Measurements from ENCODE around the gene MRPL49. TPM values are rescaled to one million over a fixed set of nuclear protein-coding genes. Genes with fewer than 3 reads are reported as not detected.

Gene MRPL49
- total and polyA plus RNA-seq, 9 of the 15 experiments (the other 6 are each of a cell fraction or from before 2014, with no cell fraction given) = 74.3 to 132 (median 91.2) TPM

GRCh38 chr11:65133724-65134123 lies 11.6 kb downstream of the MRPL49 start:
- no TSS peak for BruUV-seq (replicated peaks)
- H3K9ac ChIP-seq (ENCODE audit: insufficient read depth in 1 of 2, low read depth in 2 of 2, low read length in 2 of 2) = peak overlapping the region; percentile 98 to 99
- H3K36me3 ChIP-seq (ENCODE audit: control insufficient read depth, insufficient read depth, low read length) = peaks cover 43% of the 10 kb centered on the region
- no peaks in the 10 kb centered on the region; a peak in 1 of 5 replicates for H3K27me3 ChIP-seq (ENCODE audit: control insufficient read depth in 2 of 2, insufficient read depth in 2 of 2, low read length in 2 of 2)
- DNase-seq (ENCODE audit: extremely low read depth in 1 of 4, low spot score in 3 of 4) (no peak), FAIRE-seq (peak; percentile 6), ATAC-seq (no peak)
- H3K27ac ChIP-seq (ENCODE audit: extremely low read depth, low read depth, low read length) = peak overlapping the region; percentile 98
- peak overlapping the region; percentile 98 for H3K4me2 ChIP-seq (ENCODE audit: insufficient read depth, low read length)
- peaks cover 8% of the 10 kb centered on the region; the same call in 1 of the 2 replicates for H4K20me1 ChIP-seq (replicated peaks; ENCODE audit: control insufficient read depth, insufficient read depth, low read length)
- TF ChIP-seq ELF1 (tag; IDR thresholded peaks at IDR 0.05) = no peak
- TF ChIP-seq, protein P1, sequence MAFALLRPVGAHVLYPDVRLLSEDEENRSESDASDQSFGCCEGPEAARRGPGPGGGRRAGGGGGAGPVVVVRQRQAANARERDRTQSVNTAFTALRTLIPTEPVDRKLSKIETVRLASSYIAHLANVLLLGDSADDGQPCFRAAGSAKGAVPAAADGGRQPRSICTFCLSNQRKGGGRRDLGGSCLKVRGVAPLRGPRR (CRISPR knock-in tag; IDR thresholded peaks at IDR 0.05) = 0 out of 2 replicates have a peak, but pooled peaks have one; percentile 56
- TF ChIP-seq MCM5 (IDR thresholded peaks at IDR 0.05; ENCODE audit: low read depth) = no peak
- no peak for TF ChIP-seq NR2C1 (IDR thresholded peaks at IDR 0.05)
- no peak for TF ChIP-seq NR2C1 (tag; IDR thresholded peaks at IDR 0.05)
- TF ChIP-seq CEBPG (CRISPR knock-in tag; IDR thresholded peaks at IDR 0.05) = peak; percentile 18; the same call in 1 of the 2 replicates
- TF ChIP-seq CEBPG (tag; conservative IDR thresholded peaks at IDR 0.05 in 1 of 2, IDR thresholded peaks at IDR 0.05 in 1 of 2) = no peak
- TF ChIP-seq, protein P2, sequence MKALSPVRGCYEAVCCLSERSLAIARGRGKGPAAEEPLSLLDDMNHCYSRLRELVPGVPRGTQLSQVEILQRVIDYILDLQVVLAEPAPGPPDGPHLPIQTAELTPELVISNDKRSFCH (CRISPR knock-in tag; IDR thresholded peaks at IDR 0.05) = no peak
- TF ChIP-seq, protein P2 (tag; IDR thresholded peaks at IDR 0.05) = no peak
- peak; percentile 55 for TF ChIP-seq CHD1 (IDR thresholded peaks at IDR 0.05; ENCODE audit: low read length)
- TF ChIP-seq MNT (conservative IDR thresholded peaks at IDR 0.05) = no peak
- 0 out of 2 replicates have a peak, but pooled peaks have one; percentile 8 for TF ChIP-seq KAT7 (CRISPR knock-in tag; IDR thresholded peaks at IDR 0.05; ENCODE audit: borderline replicate concordance)
- 0 out of 2 replicates have a peak, but pooled peaks have one; percentile 13 for TF ChIP-seq ZNF224 (CRISPR knock-in tag; IDR thresholded peaks at IDR 0.05)
- no peak for TF ChIP-seq PHF8 (IDR thresholded peaks at IDR 0.05; ENCODE audit: borderline replicate concordance, low read length)
- no peak for TF ChIP-seq SNIP1 (IDR thresholded peaks at IDR 0.05; ENCODE audit: low read depth)
- no peak for TF ChIP-seq NCOA2 (IDR thresholded peaks at IDR 0.05; ENCODE audit: partially characterized antibody in 2 of 2)
- H3K9me3 ChIP-seq (replicated peaks; ENCODE audit: control insufficient read depth, insufficient read depth, low read depth, low read length) = no peaks in the 10 kb centered on the region
- H3K9me1 ChIP-seq (ENCODE audit: control insufficient read depth, insufficient read depth, low read length) = peaks cover 4% of the 10 kb centered on the region
- CTCF ChIA-PET (ENCODE audit: low intra/inter-chr PET ratio) = no interaction called here
- peak overlapping the region; percentile 94; the same call in 1 of the 2 replicates for H2AFZ ChIP-seq (ENCODE audit: low read depth, low read length)
- WGBS (ENCODE audit: insufficient coverage, low coverage, missing lambda C conversion rate) = under 1% methylated on average over 20 of the region's 20 CpGs
- peaks cover 41% of the 10 kb centered on the region for H3K79me2 ChIP-seq (ENCODE audit: control insufficient read depth, insufficient read depth, low read length)
- peaks cover 21 to 49% of the 10 kb centered on the region in 2 experiments; a peak in 4 of 5 replicates for H3K4me1 ChIP-seq (replicated peaks in 1 of 2; ENCODE audit: control insufficient read depth in 2 of 2, insufficient read depth in 2 of 2, low read length in 2 of 2)
- intact Hi-C loops (cut with micrococcal nuclease) = loop anchor here (2.0 kb wide), 2 partner anchors 35 to 47 kb away; partner anchors contain the start of gene CAPN1
- H3K4me3 ChIP-seq = peak overlapping the region; percentile 96
- in situ Hi-C loops (cut with MboI) = no loop called here
- POLR2A ChIA-PET = interaction anchor here (0.7 to 8.4 kb wide), 10 partner anchors 13 to 365 kb away, joined by 3 to 182 read pairs (median 14); partner anchors contain the start of genes CAPN1, FAU, MALAT1 and MRPL49
